Activated T-helper 1 cell treated with anti-CD3 and anti-CD28 coated beads, Interleukin-12 subunit alpha, Interleukin-12 subunit beta, Interleukin-2, Interleukin-4 antibody, amounts not matched to agents 30 ng/mL and 10 ng/mL and 1 ng/mL, durations not matched to agents 14 hours and 24 hours and 36 hours (primary cell): ENCODE data around the gene UPK1B. TPM values are rescaled to one million over a fixed set of nuclear protein-coding genes. Genes with fewer than 3 reads are reported as not detected.
"Not testable (repeated sequence)": the region's sequence is repeated elsewhere in the genome, so short reads cannot be mapped to it uniquely, and the experiment has no call there.

Experiments
- DNase-seq: peaks from one replicate; pipeline ENCODE4 v3.0.0; 2021; ENCODE audit warnings: low spot score
- H3K27ac Mint-ChIP-seq: one replicate; pipeline ENCODE4 v1.8.0; 2021; ENCODE audit warnings: mild to moderate bottlenecking, mixed read lengths
- H3K27me3 Mint-ChIP-seq: one replicate; pipeline ENCODE4 v1.8.0; 2022; ENCODE audit warnings: mild to moderate bottlenecking, moderate library complexity, mixed read lengths; ENCODE audit not compliant: insufficient read depth
- H3K36me3 Mint-ChIP-seq: one replicate; pipeline ENCODE4 v1.8.0; 2021; ENCODE audit warnings: low read depth, mixed read lengths
- H3K4me1 Mint-ChIP-seq: one replicate; pipeline ENCODE4 v1.8.0; 2021; ENCODE audit warnings: low read depth, mixed read lengths
- H3K4me3 Mint-ChIP-seq: one replicate; pipeline ENCODE4 v1.8.0; 2021; ENCODE audit warnings: mild to moderate bottlenecking, moderate library complexity, mixed read lengths
- H3K9me3 Mint-ChIP-seq: one replicate; pipeline ENCODE4 v1.8.0; 2021; ENCODE audit warnings: mixed read lengths
- intact Hi-C: fragments of 100-400 bp; cut with micrococcal nuclease; formaldehyde crosslinking; loops from one replicate; pipeline ENCODE4 v1.15.1; 2024
- total RNA-seq: library from RNA; stranded (reverse); gene quantifications from 2 replicates; pipeline ENCODE4 v1.2.3, GENCODE V29; 2022

UPK1B gene
- not detected in 2 replicates for total RNA-seq

DNA sequence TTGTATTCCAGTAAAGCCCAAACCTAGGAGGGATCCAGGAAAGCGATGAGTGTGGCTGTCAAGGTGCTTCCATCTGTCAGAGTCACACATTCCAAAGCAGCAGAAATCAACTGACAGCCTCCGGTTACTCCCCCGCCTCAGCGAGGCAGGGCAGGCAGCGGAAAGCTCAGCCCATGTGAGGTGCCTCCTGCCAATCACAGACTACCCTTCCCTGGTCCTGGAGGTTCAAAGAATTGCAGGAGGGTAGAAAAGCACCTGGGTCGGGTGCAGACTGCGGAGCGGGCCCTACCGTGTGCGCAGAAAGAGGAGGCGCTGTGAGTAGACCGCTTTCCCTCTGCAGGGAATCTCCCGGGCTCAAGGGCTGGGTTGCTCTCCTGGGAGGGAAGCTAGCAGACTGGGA lies at the start of gene UPK1B:
UPK1B (plus strand) TSS at position 274 of the 400 bp plus-strand sequence. CDS start 13,144 bp downstream, outside the sequence.
- Mint-ChIP-seq H3K27ac (no peak within 1 kb of the TSS), H3K27me3 (peaks cover 4% of the 10 kb centered on the region), H3K4me1 (no peaks in the 10 kb centered on the region), H3K36me3 (no peaks in the 10 kb centered on the region), H3K9me3 (no peaks in the 10 kb centered on the region), H3K4me3 (no peak within 1 kb of the TSS)
- intact Hi-C loops, result no loop called here
- no peak for DNase-seq

DNA sequence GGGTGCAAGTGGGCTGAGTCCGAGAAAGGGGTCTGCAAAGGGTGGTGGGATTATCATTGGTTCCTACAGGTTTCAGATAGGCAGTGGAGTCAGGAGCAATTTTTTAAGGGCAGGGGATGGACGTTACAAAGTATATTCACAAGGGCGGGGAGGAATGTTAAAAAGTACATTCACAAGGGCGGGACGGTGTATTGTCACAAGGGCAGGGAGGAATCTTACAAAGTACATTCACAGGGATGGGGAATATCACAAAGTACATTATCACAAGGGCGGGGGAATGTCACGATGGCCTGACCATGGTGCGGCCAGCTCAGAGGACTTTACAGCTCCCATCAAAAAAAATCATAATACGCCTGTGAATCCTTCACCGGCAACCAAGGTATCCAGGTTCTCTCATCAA lies 48.1 kb upstream of the UPK1B start:
- peaks cover 2% of the 10 kb centered on the region for H3K27me3 Mint-ChIP-seq
- intact Hi-C loops, result no loop called here
- no peaks in the 10 kb centered on the region for H3K36me3 Mint-ChIP-seq
- DNase-seq, result no peak
- H3K9me3 Mint-ChIP-seq, result no peaks in the 10 kb centered on the region
- H3K4me3 Mint-ChIP-seq, result no peak overlapping the region
- H3K27ac Mint-ChIP-seq, result no peak overlapping the region
- H3K4me1 Mint-ChIP-seq, result no peaks in the 10 kb centered on the region

DNA sequence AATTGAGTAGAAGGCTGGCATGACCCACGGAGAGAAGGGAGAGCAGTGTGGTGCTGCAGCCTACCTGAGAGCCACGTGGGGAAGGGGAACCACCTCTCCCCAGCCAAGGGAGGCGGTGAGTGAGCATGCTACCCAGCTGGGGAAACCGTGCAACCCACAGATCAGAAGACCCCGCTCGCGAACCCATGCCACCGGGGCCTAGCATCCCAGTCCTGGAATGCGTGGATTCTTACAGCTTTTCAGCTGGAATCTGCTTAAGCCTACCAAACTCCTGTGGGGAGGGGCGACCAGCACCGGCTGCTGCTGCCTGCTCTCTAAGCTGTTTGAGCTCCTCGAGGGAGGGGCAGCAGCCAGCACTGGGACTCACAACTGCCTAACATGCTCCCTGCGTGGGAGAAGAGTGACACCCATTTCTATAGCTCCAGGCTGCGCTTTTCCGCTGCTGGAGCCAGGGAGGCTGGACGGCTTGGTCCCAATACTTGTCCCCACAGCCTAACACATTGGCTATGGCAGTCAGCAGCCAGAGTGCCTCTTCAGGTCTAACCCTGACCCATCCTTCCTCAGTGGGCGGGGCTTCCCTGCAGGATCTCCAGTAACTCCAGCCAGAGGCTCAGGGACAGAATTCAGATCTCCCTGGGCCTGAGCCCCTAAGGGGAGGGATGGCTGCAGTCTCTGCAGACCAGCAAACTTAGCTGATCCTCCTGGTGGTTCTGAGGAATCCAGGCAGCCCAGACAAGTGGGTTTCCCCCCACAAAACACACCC lies 47.5 kb upstream of the UPK1B start:
- Mint-ChIP-seq H3K36me3 (no peaks in the 10 kb centered on the region), H3K27me3 (peaks cover 2% of the 10 kb centered on the region), H3K27ac (no peak overlapping the region), H3K4me3 (no peak overlapping the region), H3K4me1 (no peaks in the 10 kb centered on the region), H3K9me3 (no peaks in the 10 kb centered on the region)
- intact Hi-C loops, result no loop called here
- DNase-seq, result no peak

DNA sequence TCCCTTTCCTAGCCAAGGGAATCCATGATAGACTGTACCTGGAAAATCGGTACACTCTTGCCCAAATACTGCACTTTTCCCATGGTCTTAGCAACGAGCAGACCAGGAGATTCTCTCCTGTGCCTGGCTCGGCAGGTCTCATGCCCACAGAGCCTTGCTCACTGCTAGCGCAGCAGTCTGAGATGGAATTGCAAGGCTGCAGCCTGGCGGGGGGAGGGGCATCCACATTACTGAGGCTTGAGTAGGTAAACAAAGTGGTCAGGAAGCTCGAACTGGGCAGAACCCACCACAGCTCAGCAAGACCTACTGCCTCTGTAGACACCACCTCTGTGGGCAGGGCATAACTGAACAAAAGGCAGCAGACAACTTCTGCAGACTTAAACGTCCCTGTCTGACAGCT lies 43.1 kb upstream of the UPK1B start:
- H3K4me3 Mint-ChIP-seq, intact Hi-C loops: not testable (repeated sequence)
- peaks cover 12% of the 10 kb centered on the region for H3K27me3 Mint-ChIP-seq

DNA sequence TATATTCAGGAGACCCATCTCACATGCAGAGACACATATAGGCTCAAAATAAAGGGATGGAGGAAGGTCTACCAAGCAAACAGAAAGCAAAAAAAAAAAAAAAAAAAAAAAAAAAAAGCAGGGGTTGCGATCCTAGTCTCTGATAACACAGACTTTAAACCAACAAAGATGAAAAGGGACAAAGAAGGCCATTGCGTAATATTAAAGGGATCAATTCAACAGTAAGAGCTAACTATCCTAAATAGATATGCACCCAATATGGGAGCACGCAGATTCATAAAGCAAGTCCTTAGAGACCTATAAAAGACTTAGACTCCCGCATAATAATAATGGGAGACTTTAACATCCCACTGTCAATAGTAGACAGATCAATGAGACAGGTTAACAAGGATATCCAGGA lies 41.1 kb upstream of the UPK1B start:
- H3K36me3 Mint-ChIP-seq, DNase-seq, H3K9me3 Mint-ChIP-seq, intact Hi-C loops, H3K4me1 Mint-ChIP-seq, H3K27ac Mint-ChIP-seq, H3K4me3 Mint-ChIP-seq: not testable (repeated sequence)
- H3K27me3 Mint-ChIP-seq, result peaks cover 10% of the 10 kb centered on the region

More for the DNA sequence above, 43.1 kb upstream of the UPK1B start:
- H3K9me3 Mint-ChIP-seq, H3K27ac Mint-ChIP-seq, DNase-seq, H3K4me1 Mint-ChIP-seq, H3K36me3 Mint-ChIP-seq: not testable (repeated sequence)

DNA sequence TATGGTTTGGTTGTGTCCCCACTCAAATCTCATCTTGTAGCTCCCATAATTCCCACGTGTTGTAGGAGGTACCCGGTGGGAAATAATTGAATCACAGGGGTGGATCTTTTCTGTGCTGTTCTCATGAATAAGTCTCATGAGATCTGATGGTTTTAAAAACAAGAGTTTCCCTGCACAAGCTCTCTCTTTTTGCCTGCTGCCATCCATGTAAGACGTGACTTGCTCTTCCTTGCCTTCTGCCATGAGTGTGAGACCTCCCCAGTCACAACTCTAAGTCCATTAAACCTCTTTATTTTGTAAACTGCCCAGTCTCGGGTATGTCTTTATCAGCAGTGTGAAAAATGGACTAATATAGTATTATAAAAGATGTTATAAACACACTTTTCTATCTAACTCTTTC lies 34.0 kb upstream of the UPK1B start:
- DNase-seq, H3K9me3 Mint-ChIP-seq, H3K27ac Mint-ChIP-seq, H3K4me3 Mint-ChIP-seq, intact Hi-C loops, H3K4me1 Mint-ChIP-seq, H3K36me3 Mint-ChIP-seq, H3K27me3 Mint-ChIP-seq: not testable (repeated sequence)

DNA sequence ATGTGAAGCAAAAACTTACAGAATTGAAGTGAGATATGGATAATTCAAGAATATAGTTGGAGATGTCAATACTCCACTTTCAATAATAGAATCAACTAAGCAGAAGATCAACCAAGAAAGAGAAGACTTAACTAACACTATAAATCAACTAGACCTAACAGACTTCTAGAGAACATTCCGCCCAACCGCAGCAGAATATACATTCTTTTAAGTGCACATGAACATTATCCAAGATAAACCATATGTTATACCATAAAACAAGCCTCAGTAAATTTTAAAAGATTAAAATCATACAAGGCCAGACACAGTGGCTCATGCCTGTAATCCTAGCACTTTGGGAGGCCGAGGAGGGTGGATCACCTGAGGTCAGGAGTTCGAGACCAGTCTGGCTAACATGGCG lies 32.9 kb upstream of the UPK1B start:
- intact Hi-C loops, result no loop called here
- Mint-ChIP-seq H3K36me3 (no peaks in the 10 kb centered on the region), H3K4me3 (no peak overlapping the region), H3K9me3 (peaks cover 3% of the 10 kb centered on the region), H3K27me3 (no peaks in the 10 kb centered on the region), H3K27ac (no peak overlapping the region), H3K4me1 (no peaks in the 10 kb centered on the region)
- DNase-seq, result no peak

DNA sequence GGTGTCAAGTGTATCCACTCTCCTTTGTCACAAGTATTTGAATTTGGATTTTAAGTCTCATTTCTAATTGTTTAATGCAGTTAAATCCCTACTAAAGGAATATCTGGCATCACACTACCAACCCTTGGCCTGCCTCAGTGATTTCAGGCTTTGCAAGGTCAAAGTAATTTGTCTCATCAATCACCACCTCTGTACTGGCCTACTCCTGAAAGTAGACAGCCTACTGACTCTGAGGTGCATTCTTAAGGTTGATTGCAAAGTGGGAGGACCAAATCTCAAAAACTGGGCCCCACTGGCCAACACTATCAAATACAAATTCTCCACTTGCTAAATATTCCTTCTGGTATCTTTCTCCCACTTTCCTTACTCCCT lies 28.3 kb upstream of the UPK1B start:
- H3K4me1 Mint-ChIP-seq, result no peaks in the 10 kb centered on the region
- no peaks in the 10 kb centered on the region for H3K36me3 Mint-ChIP-seq
- H3K4me3 Mint-ChIP-seq, result no peak overlapping the region
- H3K9me3 Mint-ChIP-seq, result no peaks in the 10 kb centered on the region
- intact Hi-C loops, result loop anchor here (1.0 to 5.0 kb wide), 4 partner anchors 96 to 536 kb away; partner anchors contain the start of gene CD80
- H3K27ac Mint-ChIP-seq, result no peak overlapping the region
- DNase-seq, result no peak
- H3K27me3 Mint-ChIP-seq, result no peaks in the 10 kb centered on the region

DNA sequence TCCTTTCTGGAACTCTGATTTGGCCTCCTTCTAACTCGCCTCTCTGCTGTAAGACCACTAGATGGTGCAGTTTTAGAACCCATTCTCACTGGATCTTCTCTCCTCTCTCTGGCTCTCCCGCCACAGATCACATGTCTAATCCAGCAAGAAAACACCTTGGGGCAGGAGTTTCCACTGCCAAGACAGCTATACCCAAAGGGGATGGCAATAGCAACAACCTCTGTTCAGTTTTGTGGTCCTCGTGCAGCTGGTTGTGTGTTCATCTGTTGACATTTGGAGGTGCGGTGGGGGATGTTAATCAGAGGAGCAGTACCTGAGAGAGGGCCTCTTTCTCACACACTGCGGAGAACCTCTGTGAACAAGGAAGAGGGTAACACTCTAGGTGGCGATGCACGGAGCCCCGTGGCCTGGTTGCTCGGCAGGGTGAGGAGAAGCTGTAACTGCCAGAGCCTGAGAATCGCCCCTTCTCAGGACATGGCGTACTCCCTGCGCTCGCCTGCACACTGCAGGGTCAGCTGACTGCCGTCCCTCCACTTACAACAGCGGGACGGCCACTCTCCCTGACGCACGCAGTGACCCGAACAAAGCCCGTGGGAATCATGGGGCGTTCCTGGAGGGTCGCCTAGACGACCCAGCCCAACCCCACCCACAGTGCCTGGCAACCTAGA lies 27.8 kb upstream of the UPK1B start, which contains the start of gene TEX55:
TEX55 (plus strand) TSS at position 666 of the 668 bp plus-strand sequence. CDS start 25 bp downstream, outside the sequence.
- Mint-ChIP-seq H3K36me3 (no peaks in the 10 kb centered on the region), H3K27ac (no peak within 1 kb of the TSS), H3K4me1 (no peaks in the 10 kb centered on the region), H3K9me3 (no peaks in the 10 kb centered on the region), H3K4me3 (no peak within 1 kb of the TSS), H3K27me3 (no peaks in the 10 kb centered on the region)
- intact Hi-C loops, result loop anchor here (1.0 to 5.0 kb wide), 4 partner anchors 96 to 536 kb away; partner anchors contain the start of gene CD80
- DNase-seq, result no peak

DNA sequence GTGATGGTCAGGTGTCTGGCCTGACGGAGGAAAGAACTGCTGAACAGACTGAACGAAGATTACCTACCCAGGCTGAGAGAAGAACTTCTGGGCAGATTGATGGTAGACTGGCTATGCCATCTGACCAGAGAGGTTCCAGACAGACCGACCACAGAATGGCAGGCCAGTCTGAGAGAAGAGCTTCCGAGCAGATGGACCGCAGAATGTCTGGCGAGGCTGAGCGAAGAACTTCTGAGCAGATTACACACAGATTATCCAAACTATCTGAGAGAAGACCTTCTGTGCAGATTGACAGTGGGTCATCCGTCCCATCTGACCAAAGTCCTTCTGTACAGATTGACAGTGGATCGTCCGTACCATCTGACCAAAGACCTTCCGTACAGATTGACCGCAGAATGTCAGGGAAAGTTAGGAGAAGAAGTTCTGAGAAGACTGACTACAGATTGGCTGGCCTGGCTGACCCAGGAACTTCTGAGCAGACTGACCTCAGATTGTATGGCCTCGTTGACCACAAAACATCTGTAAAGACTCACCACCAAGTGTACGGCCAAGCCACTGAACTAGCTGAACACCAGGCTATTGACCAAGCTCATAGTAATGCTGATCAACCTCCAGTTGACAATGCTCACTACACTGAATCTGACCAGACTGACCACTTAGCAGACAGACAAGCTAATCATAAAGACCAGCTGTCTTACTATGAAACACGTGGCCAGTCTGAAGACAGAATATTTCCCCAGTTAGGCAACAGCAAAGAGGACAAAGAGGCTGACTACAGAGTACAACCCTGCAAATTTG lies 26.6 kb upstream of the UPK1B start:
- DNase-seq, result no peak
- H3K4me1 Mint-ChIP-seq, result no peaks in the 10 kb centered on the region
- no peak overlapping the region for H3K27ac Mint-ChIP-seq
- H3K4me3 Mint-ChIP-seq, result no peak overlapping the region
- H3K36me3 Mint-ChIP-seq, result no peaks in the 10 kb centered on the region
- no peaks in the 10 kb centered on the region for H3K27me3 Mint-ChIP-seq
- no peaks in the 10 kb centered on the region for H3K9me3 Mint-ChIP-seq
- intact Hi-C loops, result loop anchor here (5.0 kb wide), 2 partner anchors 206 to 411 kb away; partner anchors contain the start of gene CD80

DNA sequence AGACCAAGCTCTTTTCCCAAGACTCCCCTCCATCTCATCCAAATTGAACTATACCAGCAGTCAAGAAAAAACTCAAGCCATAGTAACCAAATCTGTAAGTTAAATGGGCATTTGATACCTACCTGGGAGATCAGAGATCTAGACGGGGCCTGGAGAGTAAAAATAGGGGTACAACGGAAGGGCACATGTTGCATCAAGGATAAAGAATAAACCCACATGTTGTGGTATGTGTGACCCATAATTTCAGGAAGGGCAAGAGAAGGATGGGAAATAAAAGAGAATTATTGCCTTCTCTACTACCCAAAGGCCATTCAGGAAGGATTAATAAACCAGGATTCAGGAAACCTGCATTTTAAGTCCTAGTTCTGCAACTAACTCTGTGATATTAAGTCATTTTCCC lies 25.9 kb upstream of the UPK1B start:
- H3K4me3 Mint-ChIP-seq, result no peak overlapping the region
- DNase-seq, result no peak
- H3K27me3 Mint-ChIP-seq, result peaks cover 2% of the 10 kb centered on the region
- no peak overlapping the region for H3K27ac Mint-ChIP-seq
- H3K36me3 Mint-ChIP-seq, result no peaks in the 10 kb centered on the region
- no peaks in the 10 kb centered on the region for H3K9me3 Mint-ChIP-seq
- no peaks in the 10 kb centered on the region for H3K4me1 Mint-ChIP-seq
- intact Hi-C loops, result loop anchor here (5.0 kb wide), 2 partner anchors 205 to 410 kb away; partner anchors contain the start of gene CD80

DNA sequence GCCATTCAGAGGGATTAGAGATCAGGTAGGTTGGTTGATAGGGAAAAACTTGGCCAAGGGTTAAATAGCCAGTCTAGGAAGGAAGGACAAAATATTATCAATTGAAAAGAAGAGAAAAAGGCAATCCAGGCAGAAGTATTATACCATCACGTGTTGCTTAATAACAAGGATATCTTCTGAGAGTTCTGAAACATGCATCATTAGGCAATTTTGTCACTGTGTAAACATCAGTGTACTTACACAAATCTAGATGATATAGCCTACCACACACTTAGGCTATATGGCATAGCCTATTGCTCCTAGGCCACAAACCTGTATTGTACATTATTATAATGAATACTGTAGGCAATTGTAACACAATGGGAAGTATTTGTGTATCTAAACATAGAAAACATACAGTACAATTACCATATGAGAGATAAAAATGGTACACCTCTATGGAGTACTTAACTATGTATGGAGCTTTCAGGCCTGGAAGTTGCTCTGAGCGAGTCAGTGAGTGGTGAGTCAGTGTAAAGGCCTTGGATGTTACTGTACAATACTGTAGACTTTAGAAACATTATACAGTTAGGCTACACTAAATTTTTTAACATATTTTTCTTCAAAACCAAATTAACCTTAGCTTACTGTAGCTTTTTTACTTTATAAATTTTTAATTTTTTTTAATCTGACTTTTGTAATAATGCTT lies 24.8 kb upstream of the UPK1B start:
- DNase-seq, result no peak
- Mint-ChIP-seq H3K27ac (no peak overlapping the region), H3K4me1 (no peaks in the 10 kb centered on the region), H3K36me3 (no peaks in the 10 kb centered on the region), H3K9me3 (peaks cover 9% of the 10 kb centered on the region), H3K27me3 (peaks cover 9% of the 10 kb centered on the region), H3K4me3 (no peak overlapping the region)
- intact Hi-C loops, result loop anchor here (1.0 to 5.0 kb wide), 3 partner anchors 93 to 409 kb away; partner anchors contain the start of gene CD80
